ENCODE results near the gene FAM3A. TPM values are rescaled to one million over a fixed set of nuclear protein-coding genes. Genes with fewer than 3 reads are reported as not detected.
"Not testable (repeated sequence)": the region's sequence is repeated elsewhere in the genome, so short reads cannot be mapped to it uniquely, and the experiment has no call there.

The FAM3A gene
- total RNA-seq, 1 donor, result 24.6 TPM

DNA sequence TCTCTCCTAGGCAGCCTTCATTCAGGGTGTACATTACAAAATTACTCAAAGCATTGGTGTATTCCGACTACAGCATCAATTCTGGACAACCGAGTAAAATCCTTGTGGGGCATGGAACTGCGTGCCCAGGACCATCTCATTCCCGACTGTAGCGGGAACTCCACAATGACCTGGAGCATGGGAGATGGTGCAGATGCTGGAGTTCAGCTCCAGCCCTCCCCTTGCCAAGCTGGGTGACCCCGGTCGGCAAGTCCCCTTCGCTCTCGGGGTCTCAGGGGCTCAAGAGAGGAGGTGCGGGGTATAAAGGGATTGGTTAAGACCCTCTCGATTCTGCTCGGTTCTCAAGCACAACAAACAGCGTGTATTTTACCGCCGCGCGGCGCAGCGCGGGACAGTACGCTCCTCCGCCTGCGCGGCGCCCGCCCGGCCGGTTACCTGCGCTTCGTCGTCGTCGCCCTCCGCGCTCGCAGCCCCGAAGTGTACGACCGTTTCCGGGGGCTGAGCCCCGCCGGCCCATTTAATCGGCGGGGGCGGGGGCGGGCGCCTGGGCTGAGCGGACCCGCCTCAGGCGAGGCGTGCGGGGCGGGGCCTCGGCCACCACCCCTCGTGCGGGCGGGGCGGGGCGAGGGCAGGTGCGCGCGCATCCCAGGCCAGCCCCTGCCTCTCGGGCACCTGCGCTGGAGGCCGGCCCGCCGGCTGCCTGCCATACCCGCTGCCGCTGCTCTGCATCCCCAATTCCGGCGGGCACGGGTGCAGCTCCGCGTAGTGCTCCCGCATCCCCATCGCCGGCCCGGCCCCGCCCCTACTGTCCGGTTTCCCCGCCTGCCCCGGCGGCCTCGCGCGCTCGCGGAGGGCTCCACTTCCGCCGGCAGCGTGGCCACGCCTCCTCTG lies 30.6 kb upstream of the FAM3A start, which contains the start of gene G6PD:
Gene G6PD, minus strand, starts transcription at position 493 of the 891 bp plus-strand sequence. CDS start 691 bp downstream, outside the sequence.
- TF ChIP-seq, protein P1, sequence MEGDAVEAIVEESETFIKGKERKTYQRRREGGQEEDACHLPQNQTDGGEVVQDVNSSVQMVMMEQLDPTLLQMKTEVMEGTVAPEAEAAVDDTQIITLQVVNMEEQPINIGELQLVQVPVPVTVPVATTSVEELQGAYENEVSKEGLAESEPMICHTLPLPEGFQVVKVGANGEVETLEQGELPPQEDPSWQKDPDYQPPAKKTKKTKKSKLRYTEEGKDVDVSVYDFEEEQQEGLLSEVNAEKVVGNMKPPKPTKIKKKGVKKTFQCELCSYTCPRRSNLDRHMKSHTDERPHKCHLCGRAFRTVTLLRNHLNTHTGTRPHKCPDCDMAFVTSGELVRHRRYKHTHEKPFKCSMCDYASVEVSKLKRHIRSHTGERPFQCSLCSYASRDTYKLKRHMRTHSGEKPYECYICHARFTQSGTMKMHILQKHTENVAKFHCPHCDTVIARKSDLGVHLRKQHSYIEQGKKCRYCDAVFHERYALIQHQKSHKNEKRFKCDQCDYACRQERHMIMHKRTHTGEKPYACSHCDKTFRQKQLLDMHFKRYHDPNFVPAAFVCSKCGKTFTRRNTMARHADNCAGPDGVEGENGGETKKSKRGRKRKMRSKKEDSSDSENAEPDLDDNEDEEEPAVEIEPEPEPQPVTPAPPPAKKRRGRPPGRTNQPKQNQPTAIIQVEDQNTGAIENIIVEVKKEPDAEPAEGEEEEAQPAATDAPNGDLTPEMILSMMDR (IDR thresholded peaks at IDR 0.05; ENCODE audit: insufficient read depth, low read depth, low read length), result no peak
- DNase-seq (ENCODE audit: low read depth), result peak; percentile 58
- peak within 1 kb of the TSS; percentile 80 for H3K4me3 ChIP-seq (ENCODE audit: low read depth, low read length)

GRCh38 chrX:154545673-154546274 lies 29.7 kb upstream of the FAM3A start:
- TF ChIP-seq, protein P1 (IDR thresholded peaks at IDR 0.05; ENCODE audit: insufficient read depth, low read depth, low read length), result no peak
- no peak for DNase-seq (ENCODE audit: low read depth)
- H3K4me3 ChIP-seq (ENCODE audit: low read depth, low read length), result peak overlapping the region; percentile 80

GRCh38 chrX:154542723-154543424 lies 26.8 kb upstream of the FAM3A start:
- DNase-seq (ENCODE audit: low read depth), result no peak
- TF ChIP-seq, protein P1 (IDR thresholded peaks at IDR 0.05; ENCODE audit: insufficient read depth, low read depth, low read length), result no peak
- H3K4me3 ChIP-seq (ENCODE audit: low read depth, low read length), result no peak overlapping the region

DNA sequence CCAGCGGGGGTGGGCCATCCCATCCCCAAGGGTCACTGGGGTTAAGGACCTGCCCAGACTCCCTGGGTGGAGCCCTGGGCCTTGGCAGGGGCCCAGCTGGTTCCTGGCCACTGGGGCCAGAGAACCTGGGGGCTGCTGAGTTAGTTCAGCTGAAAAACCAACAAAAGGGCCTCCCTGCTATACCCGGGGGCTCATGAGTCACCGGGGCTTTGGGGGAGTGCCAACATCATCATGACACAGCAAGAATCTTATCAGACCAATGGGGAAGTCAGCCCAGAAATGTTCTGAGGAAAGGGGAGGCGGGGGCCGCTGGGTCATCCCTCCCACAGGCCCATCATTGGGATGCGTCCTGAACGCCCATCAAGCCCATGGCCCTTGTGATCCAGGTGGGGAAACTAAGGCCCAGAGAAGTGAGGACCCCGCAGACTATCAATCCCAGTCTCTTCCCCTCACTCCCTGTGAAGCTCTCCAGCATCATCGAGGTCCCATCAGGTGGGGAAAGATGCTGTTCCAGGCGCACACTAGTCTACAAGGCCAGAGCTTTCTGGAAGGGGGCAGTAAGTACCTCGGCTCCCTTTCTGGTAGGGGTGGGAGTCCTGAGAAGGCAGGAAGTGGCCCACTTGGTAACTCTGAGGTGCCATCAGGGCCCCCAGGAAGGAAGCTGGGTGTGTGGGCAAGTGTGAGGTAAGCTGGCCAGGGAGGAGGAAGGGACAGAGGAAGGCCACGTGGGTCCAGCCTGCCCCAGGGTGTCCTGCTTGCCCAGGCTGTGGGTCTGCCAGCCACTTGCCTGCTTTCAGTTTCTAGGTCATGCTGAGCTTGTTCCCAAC lies 26.1 kb upstream of the FAM3A start:
- DNase-seq (ENCODE audit: low read depth), result peak; percentile 94
- TF ChIP-seq, protein P1 (IDR thresholded peaks at IDR 0.05; ENCODE audit: insufficient read depth, low read depth, low read length), result no peak
- no peak overlapping the region for H3K4me3 ChIP-seq (ENCODE audit: low read depth, low read length)

- H3K4me3 ChIP-seq (ENCODE audit: low read depth, low read length), result no peak overlapping the region
- no peak for DNase-seq (ENCODE audit: low read depth)
- TF ChIP-seq, protein P1 (IDR thresholded peaks at IDR 0.05; ENCODE audit: insufficient read depth, low read depth, low read length), result no peak
These were observed 25.5 kb upstream of the FAM3A start for GRCh38 chrX:154541589-154541895.

DNA sequence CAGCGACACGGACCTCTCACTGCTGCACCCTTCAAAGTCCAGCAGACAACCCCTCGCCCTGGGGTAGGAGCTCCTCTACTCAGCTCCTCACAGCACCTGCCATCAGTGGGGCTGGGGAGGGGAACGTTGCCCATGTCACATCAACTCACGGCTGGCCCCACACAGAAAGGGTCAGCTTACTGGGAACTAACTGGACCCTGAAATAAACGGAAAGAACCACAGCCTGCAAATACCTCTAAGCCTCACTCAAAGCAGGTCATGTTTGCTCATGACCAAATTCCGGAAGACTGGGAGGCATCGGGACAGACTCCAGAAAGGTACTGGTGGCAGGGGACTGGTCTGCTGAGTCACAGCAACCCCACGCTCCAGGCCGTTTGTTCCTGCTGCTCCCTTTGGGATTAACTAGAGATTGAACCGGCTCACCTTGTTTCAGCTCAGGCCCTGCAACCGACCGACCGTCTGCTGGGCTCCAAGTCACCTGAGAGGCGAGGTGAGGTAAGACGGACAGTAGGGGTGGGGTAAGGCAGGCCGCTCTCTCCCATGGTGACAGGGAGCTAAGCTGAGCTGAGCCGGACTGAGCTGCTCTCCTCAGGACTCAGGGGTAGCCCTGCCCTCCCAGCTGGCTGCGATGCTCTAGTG lies 25.0 kb upstream of the FAM3A start:
- H3K4me3 ChIP-seq (ENCODE audit: low read depth, low read length), result no peak overlapping the region
- TF ChIP-seq, protein P1 (IDR thresholded peaks at IDR 0.05; ENCODE audit: insufficient read depth, low read depth, low read length), result no peak
- DNase-seq (ENCODE audit: low read depth), result peak; percentile 5

DNA sequence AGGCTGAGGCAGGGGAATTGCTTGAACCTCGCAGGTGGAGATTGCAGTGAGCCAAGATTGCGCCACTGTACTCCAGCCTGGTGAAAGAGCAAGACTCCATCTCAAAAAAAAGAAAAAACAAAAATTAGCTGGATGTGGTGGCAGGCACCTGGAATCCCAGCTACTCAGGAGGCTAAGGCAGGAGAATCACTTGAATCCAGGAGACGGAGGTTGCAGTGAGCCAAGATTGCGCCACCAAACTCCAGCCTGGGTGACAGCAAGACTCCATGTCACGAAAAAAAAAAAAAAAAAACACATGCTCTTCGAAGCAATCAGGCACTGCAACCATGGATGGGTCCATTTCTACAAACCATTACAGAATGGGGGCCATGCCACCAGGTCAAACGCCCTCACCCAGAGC lies 24.3 kb upstream of the FAM3A start:
- not testable (repeated sequence) for DNase-seq (ENCODE audit: low read depth); H3K4me3 ChIP-seq (ENCODE audit: low read depth, low read length)

Data from fibroblast of villous mesenchyme (primary cell).